Activated CD8-positive, alpha-beta memory T cell treated with anti-CD3 and anti-CD28 coated beads, Interleukin-2, amount 50 U/mL, for 24 hours (primary cell): ENCODE measurements around the gene TENM4.

Source experiments
- DNase-seq: peaks from one replicate; pipeline ENCODE4 v3.0.0-alpha.2; 2020; ENCODE audit errors: extremely low read depth

TENM4 gene

DNA sequence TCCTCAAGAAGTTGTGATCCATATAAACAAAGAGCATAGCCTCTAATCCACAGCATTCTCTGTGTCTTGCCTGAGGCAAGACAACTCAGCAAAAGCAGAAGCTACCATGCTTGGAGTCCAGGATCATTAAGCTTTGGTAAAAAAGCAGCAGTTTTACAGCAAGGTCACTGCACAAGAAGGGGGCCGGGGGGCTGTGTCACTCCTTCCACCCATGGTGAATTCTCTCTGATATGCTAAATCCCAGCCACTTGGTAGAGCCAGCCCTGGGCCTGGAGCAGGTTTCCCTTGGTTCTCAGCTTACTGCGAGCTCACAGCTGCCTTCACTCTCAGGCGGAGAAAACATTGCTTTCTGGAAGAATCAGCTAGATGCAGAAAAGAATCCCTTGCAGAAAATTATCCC, 144.7 kb downstream of the TENM4 start:
- no peak for DNase-seq

- DNase-seq = no peak
Observed at GRCh38 chr11:79294845-79295731, 145.7 kb downstream of the TENM4 start.

DNA sequence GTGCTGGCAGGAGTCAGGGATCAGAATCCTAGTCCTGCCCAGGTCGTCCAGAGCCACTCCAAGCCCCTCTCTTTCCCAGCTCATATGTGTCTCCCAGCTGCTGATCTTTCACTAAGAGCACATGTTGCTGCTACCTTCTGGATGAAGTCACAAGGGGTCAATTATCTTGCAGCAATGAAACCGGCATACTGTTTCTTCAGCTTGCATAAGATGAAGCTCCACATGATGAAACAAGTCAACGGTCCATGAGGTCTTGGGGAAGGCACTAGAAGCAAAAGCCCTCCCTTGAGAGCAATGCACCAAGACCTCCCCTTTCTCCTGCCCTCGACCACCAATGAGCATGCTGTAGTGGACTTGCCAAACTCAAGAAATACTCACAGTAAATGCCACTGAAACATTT, 148.9 kb downstream of the TENM4 start:
- DNase-seq = no peak

DNA sequence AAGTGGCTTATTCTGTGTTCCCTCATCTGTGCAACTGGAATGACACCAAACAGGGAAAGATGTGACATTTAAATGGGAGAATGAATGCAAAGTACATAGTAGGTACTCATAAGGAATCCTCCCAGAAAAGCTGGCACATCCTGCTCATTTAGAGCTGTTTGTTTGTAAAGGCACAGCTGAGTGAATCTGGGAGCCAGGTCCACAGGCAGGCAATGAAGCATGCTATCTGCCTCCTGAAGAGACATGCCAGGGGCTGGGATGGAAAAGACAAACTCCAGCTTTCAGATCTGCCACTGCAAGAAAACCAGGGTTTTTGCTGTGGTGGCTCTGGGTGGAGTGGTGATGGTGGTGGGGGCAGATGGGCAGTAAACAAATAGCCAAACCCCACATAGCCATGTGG, 150.1 kb downstream of the TENM4 start:
- DNase-seq = no peak

- no peak for DNase-seq
Observed at GRCh38 chr11:79287952-79288351, 152.9 kb downstream of the TENM4 start.

DNA sequence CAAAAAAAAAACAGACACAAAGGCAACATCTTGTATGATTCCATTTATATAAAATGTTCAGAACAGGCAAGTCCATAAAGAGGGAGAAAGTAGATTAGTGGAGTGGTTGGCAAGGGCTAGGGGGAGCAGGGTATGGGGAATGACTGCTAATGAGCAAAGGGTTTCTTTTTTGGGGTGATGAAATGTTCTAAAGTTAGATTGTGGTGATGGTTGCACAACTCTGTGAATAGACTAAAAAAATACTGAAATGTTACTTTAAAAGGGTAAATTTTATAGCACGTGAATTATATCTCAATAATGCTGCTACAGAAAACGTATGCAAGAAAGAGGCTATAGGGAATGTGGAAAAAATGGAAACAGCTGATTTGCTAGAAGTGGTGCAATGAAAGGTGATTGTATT, 155.1 kb downstream of the TENM4 start:
- no peak for DNase-seq

DNA sequence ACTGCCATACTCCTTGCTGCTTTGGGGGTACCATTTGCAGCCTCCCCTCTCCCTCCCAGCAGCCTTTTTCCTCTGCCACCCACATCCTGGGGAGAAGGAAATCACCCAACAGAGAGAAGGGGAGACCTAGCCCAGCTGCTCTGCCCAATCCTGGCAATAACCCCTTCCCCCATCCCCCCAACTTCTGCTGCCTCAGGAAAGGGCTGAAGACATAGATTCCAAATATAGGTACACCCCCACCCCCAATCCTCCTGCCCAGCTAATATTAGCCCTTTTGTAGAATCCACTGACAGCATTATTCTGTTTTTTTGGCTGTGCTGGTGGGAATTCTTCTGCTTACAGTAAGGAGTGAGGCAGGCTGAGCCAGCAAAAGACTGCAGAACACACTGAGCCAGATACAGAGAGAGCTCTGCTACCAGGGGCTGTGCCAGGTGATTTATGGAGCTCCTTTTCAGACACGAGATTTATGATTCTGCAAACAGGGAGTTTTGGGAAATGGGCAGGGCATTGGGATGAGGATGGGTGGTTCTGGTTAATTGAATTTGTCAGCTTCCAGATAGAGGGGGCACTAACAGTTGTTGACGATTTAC, 164.0 kb downstream of the TENM4 start:
- no peak for DNase-seq

- no peak for DNase-seq
Observed at GRCh38 chr11:79274636-79275331, 166.0 kb downstream of the TENM4 start.

DNA sequence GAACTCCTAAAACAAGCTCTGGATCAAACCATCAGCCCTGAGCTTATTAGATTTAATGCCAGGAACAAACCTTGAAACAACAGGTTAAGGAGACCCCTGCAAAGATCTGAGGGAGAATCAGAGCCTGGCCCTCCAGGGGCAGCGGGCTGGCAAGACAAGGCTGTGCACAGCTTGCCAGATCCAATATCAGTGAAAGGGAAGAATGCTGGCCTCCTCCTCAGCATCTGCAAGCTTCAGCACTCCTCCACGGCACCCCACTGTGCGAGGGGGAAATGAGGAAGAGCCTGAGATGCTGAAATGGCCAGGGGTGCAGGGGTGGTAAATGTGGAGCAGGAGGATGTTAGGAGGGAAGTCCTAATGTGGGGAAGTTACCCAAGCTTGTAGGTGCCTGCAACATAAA, 167.0 kb downstream of the TENM4 start:
- no peak for DNase-seq

GRCh38 chr11:79269611-79270307, 171.1 kb downstream of the TENM4 start:
- DNase-seq = no peak

DNA sequence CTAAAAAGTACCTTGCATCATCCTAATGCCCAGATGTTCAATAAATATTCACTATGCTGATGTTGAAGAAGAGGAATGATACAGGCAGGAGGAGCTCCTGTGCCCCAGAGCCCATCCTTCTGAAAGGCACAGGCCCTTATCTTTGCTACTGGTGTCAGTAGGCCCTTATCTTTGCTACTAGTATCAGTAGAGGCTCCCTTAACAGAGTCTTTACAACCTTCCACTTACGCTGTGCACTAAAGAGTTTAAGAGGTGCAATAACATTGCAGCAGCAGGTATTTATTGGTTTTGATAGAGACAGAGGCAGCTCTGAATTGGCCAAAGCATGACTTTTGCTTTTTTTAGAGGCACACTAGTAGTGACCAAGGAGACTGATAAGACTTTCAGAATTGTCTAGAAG, 174.4 kb downstream of the TENM4 start:
- DNase-seq = no peak

DNA sequence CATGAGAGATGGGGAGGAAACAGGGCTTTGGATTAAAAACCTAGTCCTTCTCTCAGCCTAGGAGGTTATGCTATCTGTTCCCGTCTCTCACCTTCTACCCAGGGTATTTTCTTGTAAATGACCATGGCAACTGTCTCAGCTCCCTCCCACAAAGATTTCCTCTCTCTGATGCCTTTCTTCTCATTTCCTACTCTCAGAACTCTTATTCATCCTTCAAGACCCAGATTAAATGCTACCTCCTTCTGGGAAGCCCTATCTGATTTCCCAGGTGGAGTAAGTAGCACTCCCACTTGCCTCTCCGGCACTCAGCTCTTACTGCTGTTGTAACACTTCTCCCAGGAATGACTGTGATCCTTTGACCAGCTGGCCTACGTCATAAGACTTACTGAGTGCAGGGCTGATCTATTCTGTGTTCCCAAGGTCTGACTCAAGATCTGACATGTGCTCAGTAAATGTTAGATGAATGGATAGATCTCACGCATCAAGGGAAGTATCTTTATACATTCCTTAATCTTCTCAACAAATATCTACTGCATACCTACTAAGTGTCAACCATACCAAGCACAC, 175.0 kb downstream of the TENM4 start:
- DNase-seq = no peak

- DNase-seq = no peak
Observed at GRCh38 chr11:79264284-79264683, 176.5 kb downstream of the TENM4 start.

DNA sequence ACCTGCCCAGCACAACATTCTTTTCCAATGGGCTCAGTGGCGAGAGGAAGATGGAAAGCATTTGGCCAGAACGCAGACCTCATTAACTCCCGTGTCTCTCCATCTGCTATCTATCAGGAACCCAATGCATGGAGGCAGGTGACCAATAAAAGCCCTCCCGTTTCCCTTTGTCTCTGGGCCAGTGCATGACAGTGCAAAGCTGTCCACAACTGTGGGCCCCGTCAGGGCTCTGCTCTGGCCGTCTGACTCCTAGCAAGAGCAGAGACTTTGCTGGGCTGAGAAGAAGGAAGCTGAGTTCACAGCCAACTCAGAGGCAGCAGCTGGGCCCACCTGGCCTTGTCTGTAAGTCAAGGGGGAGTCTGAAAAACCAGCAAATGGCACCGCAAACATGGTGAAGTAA, 177.8 kb downstream of the TENM4 start:
- DNase-seq = no peak

- DNase-seq = no peak
Observed at GRCh38 chr11:79262221-79262620, 178.6 kb downstream of the TENM4 start.

GRCh38 chr11:79261684-79262083, 179.1 kb downstream of the TENM4 start:
- no peak for DNase-seq

DNA sequence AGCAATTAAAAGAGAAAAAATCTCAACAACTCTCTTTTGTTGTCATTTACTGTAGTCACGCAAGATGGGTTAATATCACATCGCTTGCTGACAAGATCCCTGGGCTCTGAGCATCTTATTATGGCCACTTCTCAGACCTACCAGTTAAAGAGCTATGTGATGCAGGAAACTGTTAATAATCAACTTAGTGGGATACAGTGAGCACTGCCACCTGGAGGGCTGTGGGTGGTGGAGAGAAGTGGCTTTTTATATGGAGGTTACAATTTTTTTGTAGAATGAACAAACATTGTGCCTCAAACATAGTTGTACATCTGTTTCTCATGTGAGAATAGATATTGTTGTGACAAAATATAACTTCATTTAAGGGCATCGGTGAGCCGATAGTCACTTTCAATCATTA, 181.0 kb downstream of the TENM4 start:
- no peak for DNase-seq

- DNase-seq = no peak
Observed at GRCh38 chr11:79258576-79258975, 182.3 kb downstream of the TENM4 start.

DNA sequence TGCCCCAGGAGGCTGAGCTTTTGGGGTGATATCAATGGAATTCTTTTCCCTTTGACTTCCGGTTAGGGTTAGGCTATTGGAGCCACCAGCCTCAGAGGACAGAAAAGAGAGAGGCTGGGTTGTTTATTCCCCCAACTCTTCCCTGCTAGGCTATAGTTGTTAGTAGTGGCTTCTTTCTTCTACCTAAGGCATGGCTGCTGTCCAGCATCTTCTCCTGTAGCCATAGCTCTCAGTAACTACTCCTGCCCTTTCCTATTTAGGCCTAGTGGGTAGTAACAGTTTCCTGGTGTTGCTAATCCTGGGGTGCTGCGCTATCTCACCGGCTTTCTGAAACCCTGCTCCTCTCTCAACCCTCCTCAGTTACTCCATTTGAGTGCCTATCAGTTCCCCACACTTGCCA, 184.9 kb downstream of the TENM4 start:
- no peak for DNase-seq

- DNase-seq = no peak
Observed at GRCh38 chr11:79253280-79253679, 187.6 kb downstream of the TENM4 start.

DNA sequence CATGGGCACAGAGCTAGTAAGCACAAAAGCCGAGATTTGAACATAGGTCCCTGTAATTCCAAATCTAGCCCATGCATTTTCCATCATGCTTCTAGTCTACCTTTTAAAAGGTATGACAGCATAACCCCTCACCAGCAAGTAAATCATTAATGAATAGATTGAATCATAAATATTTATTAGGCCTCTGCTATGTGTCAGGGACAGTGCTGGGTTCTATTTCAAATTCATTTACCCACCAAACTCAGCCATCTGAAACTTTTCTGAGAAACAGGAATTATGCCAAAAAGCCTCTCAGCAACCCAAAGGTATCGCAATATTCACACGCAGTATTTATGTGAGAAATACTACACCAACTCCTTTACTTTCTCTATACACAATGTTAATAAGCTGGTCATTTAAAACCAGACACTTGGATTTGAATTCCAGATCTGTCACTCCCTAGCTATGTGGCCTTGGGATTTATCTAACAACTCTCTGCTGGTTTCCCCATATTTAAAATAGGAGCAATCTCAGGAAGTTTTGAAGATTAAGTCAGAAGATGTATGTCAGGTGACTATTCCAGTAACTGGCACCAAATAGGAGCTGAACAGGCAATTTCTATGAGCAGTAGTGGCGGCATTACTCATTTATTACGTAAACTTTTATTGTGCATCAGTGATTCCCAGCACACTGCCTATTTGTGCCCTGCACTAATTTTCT, 191.4 kb downstream of the TENM4 start:
- DNase-seq = no peak
